Mesenchymal stem cell (in vitro differentiated cells and primary cell): Measurements from ENCODE around the gene MPG.

ENCODE experiments used
- DNase-seq: peaks from one replicate; pipeline ENCODE4 v3.0.0-alpha.2; 2013
- H2AFZ ChIP-seq: one replicate; pipeline ENCODE4 v1.6.1; 2013; ENCODE audit warnings: low read depth, mild to moderate bottlenecking, control low read depth, inconsistent platforms, low read length, moderate library complexity
- H2AK5ac ChIP-seq: 2 replicates; pipeline ENCODE4 v1.6.1; 2013; ENCODE audit warnings: low read length, moderate library complexity, mild to moderate bottlenecking, inconsistent platforms; ENCODE audit not compliant: severe bottlenecking
- H2BK120ac ChIP-seq: one replicate; pipeline ENCODE4 v1.6.1; 2013; ENCODE audit warnings: low read depth, mild to moderate bottlenecking, inconsistent platforms, low read length, moderate library complexity
- H2BK12ac ChIP-seq, 2 experiments: one replicate each; pipeline ENCODE4 v1.6.1; 2013; ENCODE audit warnings: inconsistent platforms in 2 of 2, low read length in 2 of 2, mild to moderate bottlenecking in 2 of 2, moderate library complexity in 2 of 2, control low read depth in 1 of 2
- H2BK15ac ChIP-seq: one replicate; pipeline ENCODE4 v1.6.1; 2013; ENCODE audit warnings: mild to moderate bottlenecking, low read depth, inconsistent platforms; ENCODE audit not compliant: poor library complexity, severe bottlenecking
- H2BK5ac ChIP-seq: 2 replicates; pipeline ENCODE4 v1.6.1; 2013; ENCODE audit warnings: low read depth, mild to moderate bottlenecking, low read length, control low read depth, inconsistent platforms; ENCODE audit not compliant: poor library complexity, severe bottlenecking
- H3K14ac ChIP-seq, 2 experiments: one replicate each; pipeline ENCODE4 v1.6.1; 2013; ENCODE audit warnings: inconsistent platforms in 2 of 2, low read length in 2 of 2, control low read depth in 1 of 2, mild to moderate bottlenecking in 1 of 2, moderate library complexity in 1 of 2
- H3K18ac ChIP-seq, 2 experiments: one replicate each; pipeline ENCODE4 v1.6.1; 2013; ENCODE audit warnings: inconsistent platforms in 2 of 2, low read length in 2 of 2, control low read depth in 1 of 2, low read depth in 1 of 2, mild to moderate bottlenecking in 1 of 2
- H3K23ac ChIP-seq, 2 experiments: one replicate each; pipeline ENCODE4 v1.6.1; 2013; ENCODE audit warnings: inconsistent platforms in 2 of 2, low read length in 2 of 2, mild to moderate bottlenecking in 2 of 2, moderate library complexity in 2 of 2, control low read depth in 1 of 2
- H3K27ac ChIP-seq: 2 replicates; pipeline ENCODE4 v1.5.1; 2013; ENCODE audit warnings: mild to moderate bottlenecking, moderate library complexity, low read length, control low read depth, inconsistent platforms; ENCODE audit not compliant: poor library complexity, severe bottlenecking
- H3K27me3 ChIP-seq, 2 experiments: 2 replicates each; pipeline versions ENCODE4 v1.6.1 to v1.7.0; 2013; ENCODE audit warnings: low read length in 2 of 2, mild to moderate bottlenecking in 2 of 2, moderate library complexity in 2 of 2, control low read depth in 1 of 2, inconsistent platforms in 1 of 2; ENCODE audit not compliant: control insufficient read depth in 1 of 2, insufficient read depth in 1 of 2
- H3K36me3 ChIP-seq, 2 experiments: 2 replicates each; pipeline versions ENCODE4 v1.6.1 to v1.7.0; 2013; ENCODE audit warnings: low read length in 2 of 2, control low read depth in 1 of 2, inconsistent platforms in 1 of 2, low read depth in 1 of 2, mild to moderate bottlenecking in 1 of 2; ENCODE audit not compliant: insufficient read depth in 2 of 2, control insufficient read depth in 1 of 2
- H3K4ac ChIP-seq, 2 experiments: one replicate each; pipeline ENCODE4 v1.6.1; 2013; ENCODE audit warnings: inconsistent platforms in 2 of 2, low read length in 2 of 2, mild to moderate bottlenecking in 2 of 2, moderate library complexity in 2 of 2, control low read depth in 1 of 2, low read depth in 1 of 2
- H3K4me1 ChIP-seq: 2 replicates; pipeline ENCODE4 v1.6.1; 2013; ENCODE audit warnings: low read depth, low read length, control low read depth; ENCODE audit not compliant: control insufficient read depth, insufficient read depth
- H3K4me2 ChIP-seq: 2 replicates; pipeline ENCODE4 v1.6.1; 2013; ENCODE audit warnings: low read length, mild to moderate bottlenecking, inconsistent platforms; ENCODE audit not compliant: poor library complexity, severe bottlenecking
- H3K4me3 ChIP-seq, 2 experiments: 2 replicates each; pipeline versions ENCODE4 v1.5.1 to v1.7.0; 2013; ENCODE audit warnings: low read length in 2 of 2, mild to moderate bottlenecking in 2 of 2, control low read depth in 1 of 2, low read depth in 1 of 2; ENCODE audit not compliant: insufficient read depth in 1 of 2
- H3K79me1 ChIP-seq: replicated peaks from 2 replicates; pipeline ENCODE4 v1.6.1; 2013; ENCODE audit warnings: mild to moderate bottlenecking, control low read depth, low read length, inconsistent platforms; ENCODE audit not compliant: poor library complexity, severe bottlenecking
- H3K9ac ChIP-seq: 2 replicates; pipeline ENCODE4 v1.7.0; 2013; ENCODE audit warnings: mild to moderate bottlenecking, low read length, moderate library complexity
- H3K9me3 ChIP-seq: 2 replicates; pipeline ENCODE4 v1.7.0; 2013; ENCODE audit warnings: mild to moderate bottlenecking, low read length; ENCODE audit not compliant: control insufficient read depth
- H4K8ac ChIP-seq: one replicate; pipeline ENCODE4 v1.6.1; 2013; ENCODE audit warnings: inconsistent platforms, mild to moderate bottlenecking, low read length, moderate library complexity
- H4K91ac ChIP-seq: one replicate; pipeline ENCODE4 v1.6.1; 2013; ENCODE audit warnings: mild to moderate bottlenecking, low read length, inconsistent platforms
- WGBS: methylation state at CpG from one replicate; pipeline ENCODE4 v1.1.7; 2013; ENCODE audit warnings: mixed read lengths; 5-methylcytosine and 5-hydroxymethylcytosine counted together

MPG gene

DNA sequence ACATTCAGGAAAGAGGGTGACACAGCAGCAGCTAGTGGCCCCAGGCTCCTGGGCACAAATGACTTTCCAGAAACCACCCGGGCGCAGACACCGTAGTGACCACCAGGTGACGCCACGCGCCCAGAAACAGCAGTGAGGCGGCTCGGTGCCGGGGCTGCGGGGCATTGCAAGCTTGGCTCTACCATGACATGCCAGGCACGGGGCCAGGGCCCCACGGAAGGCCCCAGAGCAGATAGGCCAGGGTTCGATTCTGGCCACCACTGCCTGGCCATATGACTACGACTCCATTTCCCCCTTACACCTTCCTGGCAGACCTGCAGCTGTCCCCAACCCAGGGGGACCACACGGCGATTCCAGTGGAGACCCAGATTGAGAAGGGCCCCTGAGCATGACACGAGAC lies 12.3 kb upstream of the MPG start:
- Histone ChIP-seq H2AK5ac (no peak overlapping the region), H3K14ac (peak overlapping the region in 1 of 2 experiments; percentile 36), H3K79me1 (peaks cover 38% of the 10 kb centered on the region), H2BK5ac (no peak overlapping the region), H4K91ac (peak overlapping the region; percentile 35), H2BK12ac (peak overlapping the region in 1 of 2 experiments; percentile 19), H3K23ac (no peak overlapping the region), H3K27me3 (no peaks in the 10 kb centered on the region), H2AFZ (no peak overlapping the region), H3K9ac (no peak overlapping the region), H3K4ac (peak overlapping the region; percentile 37 to 83), H3K27ac (no peak overlapping the region), H3K4me3 (no peak overlapping the region), H3K18ac (peak overlapping the region; percentile 16 to 48), H2BK15ac (no peak overlapping the region), H3K36me3 (peaks cover 46 to 91% of the 10 kb centered on the region in 2 experiments), H3K4me1 (peaks cover 60% of the 10 kb centered on the region), H3K4me2 (no peak overlapping the region), H4K8ac (no peak overlapping the region), H2BK120ac (no peak overlapping the region), H3K9me3 (no peaks in the 10 kb centered on the region)
- peak; percentile 73 for DNase-seq
- 21% methylated on average over 17 of the region's 17 CpGs for WGBS

DNA sequence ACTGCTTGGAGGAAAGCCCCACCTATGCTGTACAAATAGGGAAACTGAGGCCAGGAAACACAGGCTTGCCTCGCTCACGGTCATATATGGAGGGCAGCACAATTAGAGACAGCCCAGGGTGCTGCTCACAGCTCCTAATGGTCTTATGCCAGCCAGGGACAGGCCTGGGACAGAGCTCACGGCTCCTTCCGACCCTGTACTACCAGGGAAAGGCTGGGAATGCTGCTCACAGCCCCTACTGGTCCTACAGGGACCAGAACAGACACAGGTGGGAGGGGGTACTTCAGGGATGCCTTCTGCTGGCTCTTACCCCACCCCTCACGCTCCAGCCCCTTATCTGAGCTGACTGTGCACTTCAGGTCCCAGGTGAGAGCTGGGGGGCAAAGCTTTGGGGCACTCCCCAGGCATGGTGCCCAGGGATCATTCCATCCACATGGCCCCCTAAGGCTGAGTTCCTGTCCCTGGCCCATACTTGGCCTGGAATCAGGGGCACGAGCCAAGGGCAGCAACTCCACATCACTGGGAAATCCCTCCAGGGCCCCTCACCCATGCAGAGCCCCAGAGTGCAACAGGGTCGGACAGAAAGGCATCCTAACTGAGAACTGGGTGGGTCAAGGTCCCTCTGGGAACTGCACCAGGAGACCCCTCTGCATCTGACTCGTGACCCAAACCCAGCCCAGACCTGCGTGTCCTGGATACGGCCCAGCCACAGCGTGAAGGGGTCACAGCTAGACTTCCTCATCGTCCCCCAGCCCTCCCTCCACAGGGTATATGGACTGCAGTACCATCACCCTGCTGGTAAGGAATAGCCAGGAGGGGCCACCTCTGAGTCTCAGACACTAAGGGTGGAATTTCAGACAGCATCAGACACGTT lies 11.5 kb upstream of the MPG start:
- Histone ChIP-seq H3K14ac (peak overlapping the region in 1 of 2 experiments; percentile 80), H4K91ac (peak overlapping the region; percentile 67), H3K9me3 (no peaks in the 10 kb centered on the region), H3K4me3 (no peak overlapping the region), H3K23ac (peak overlapping the region in 1 of 2 experiments; percentile 66), H3K27ac (no peak overlapping the region), H2AK5ac (peak overlapping the region; percentile 38), H3K79me1 (peaks cover 38% of the 10 kb centered on the region), H3K18ac (peak overlapping the region; percentile 37 to 48), H3K36me3 (peaks cover 40 to 83% of the 10 kb centered on the region in 2 experiments), H3K9ac (peak overlapping the region; percentile 92), H2BK120ac (no peak overlapping the region), H3K4me1 (peaks cover 65% of the 10 kb centered on the region), H4K8ac (no peak overlapping the region), H3K4ac (peak overlapping the region in 1 of 2 experiments; percentile 37), H2BK5ac (no peak overlapping the region), H3K4me2 (no peak overlapping the region), H2AFZ (no peak overlapping the region), H2BK12ac (peak overlapping the region in 1 of 2 experiments; percentile 55), H3K27me3 (no peaks in the 10 kb centered on the region), H2BK15ac (peak overlapping the region; percentile 15)
- no peak for DNase-seq
- 88% methylated on average over 13 of the region's 13 CpGs for WGBS

DNA sequence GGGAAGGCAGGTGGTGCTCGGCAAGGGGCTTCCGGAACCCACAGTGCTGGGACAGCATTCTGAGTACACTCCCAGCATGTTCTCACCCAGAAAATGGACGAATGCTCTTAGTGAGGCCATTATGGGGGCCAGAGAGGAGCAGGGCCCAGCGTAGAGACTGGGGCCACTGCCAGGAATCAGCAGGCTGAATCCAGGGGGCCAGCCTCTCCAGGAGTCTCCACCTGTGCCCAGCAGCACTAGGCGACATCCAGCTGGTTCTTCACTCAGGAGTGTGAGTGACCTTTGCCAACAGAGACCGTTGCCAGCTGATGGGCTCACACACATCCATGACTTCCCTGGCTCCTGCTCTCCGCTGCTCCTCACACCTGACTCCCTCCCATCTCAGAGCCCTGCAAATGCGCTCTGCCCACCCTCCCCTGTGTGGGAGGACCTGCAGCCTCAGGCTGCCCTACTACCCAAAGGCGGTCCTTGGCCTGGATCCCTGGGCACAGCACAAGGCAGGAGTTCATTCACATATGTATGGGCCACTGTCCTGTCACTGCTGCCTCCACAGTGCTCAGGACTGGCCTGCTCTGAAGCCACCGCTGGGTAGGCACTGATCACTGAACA lies 10.7 kb upstream of the MPG start:
- H3K27ac ChIP-seq, result no peak overlapping the region
- H4K8ac ChIP-seq, result peak overlapping the region; percentile 4
- H4K91ac ChIP-seq, result peak overlapping the region; percentile 5
- peak overlapping the region in 1 of 2 experiments; percentile 23 for H3K23ac ChIP-seq
- peaks cover 65% of the 10 kb centered on the region for H3K4me1 ChIP-seq
- H2BK12ac ChIP-seq, result peak overlapping the region; percentile 29 to 75
- no peaks in the 10 kb centered on the region for H3K9me3 ChIP-seq
- peak overlapping the region; percentile 20 for H2AK5ac ChIP-seq
- H3K36me3 ChIP-seq, result peaks cover 33 to 75% of the 10 kb centered on the region in 2 experiments
- H2BK15ac ChIP-seq, result peak overlapping the region; percentile 6
- no peak overlapping the region for H2AFZ ChIP-seq
- H2BK5ac ChIP-seq, result no peak overlapping the region
- H3K79me1 ChIP-seq, result peaks cover 35% of the 10 kb centered on the region
- H3K18ac ChIP-seq, result peak overlapping the region in 1 of 2 experiments; percentile 88
- peak overlapping the region; percentile 9 to 22 for H3K4ac ChIP-seq
- H3K4me3 ChIP-seq, result peak overlapping the region in 1 of 2 experiments; percentile 23
- H2BK120ac ChIP-seq, result no peak overlapping the region
- peak overlapping the region; percentile 92 for H3K9ac ChIP-seq
- no peaks in the 10 kb centered on the region for H3K27me3 ChIP-seq
- no peak overlapping the region for H3K4me2 ChIP-seq
- 93% methylated on average over 10 of the region's 10 CpGs for WGBS
- H3K14ac ChIP-seq, result peak overlapping the region in 1 of 2 experiments; percentile 80
- no peak for DNase-seq
